ENCODE results near the gene DRD4.

DRD4 gene

DNA sequence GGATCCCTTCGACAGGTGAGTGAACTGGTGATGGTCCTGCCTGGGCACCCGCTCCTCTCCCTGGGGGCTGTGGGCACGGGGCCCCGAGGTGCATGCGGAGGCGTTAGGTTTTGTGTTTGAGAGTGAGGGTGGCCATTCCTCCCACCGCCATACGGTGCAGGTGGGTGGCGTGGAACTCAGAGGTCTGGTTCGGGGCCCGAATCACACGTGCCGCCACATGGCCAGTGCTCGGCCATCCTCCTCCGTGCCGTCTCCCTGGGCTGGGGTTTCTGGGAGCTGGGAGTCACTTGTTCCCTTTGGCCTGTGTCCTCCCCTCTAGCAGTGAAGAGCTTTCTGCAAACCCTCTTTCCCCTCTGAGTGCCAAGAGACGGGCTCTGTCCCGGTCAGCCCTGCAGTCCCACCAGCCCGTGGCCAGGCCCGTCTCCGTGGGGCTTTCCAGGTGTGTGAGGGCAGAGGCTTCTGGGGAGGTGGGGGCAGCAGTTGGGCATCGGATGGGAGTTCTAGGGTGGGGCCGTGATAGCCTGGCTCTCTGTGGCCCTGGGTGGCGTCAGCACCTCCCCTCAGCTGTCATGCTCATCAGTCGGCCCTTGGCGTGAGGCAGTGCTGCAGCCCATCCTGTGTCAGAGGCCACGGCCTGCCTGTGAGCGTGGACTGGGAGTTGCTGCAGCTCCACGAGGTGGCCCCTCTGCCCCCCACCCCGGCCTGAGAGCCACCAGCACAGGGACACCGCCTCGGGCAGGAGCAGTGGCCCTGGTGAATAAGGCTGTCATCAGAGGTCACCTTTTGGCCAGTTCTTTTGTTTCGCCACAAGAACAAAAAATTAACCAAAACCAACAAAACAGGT is 31.6 kb upstream of the DRD4 start:
- no peak for DNase-seq (ENCODE audit: low spot score in 2 of 2)
- Mint-ChIP-seq H3K4me1 (no peaks in the 10 kb centered on the region), H3K4me3 (no peak overlapping the region), H3K9me3 (no peaks in the 10 kb centered on the region), H3K36me3 (peaks cover 22% of the 10 kb centered on the region), H3K27ac (no peak overlapping the region), H3K27me3 (no peaks in the 10 kb centered on the region)
- no peak for ATAC-seq (ENCODE audit: low read depth)

DNA sequence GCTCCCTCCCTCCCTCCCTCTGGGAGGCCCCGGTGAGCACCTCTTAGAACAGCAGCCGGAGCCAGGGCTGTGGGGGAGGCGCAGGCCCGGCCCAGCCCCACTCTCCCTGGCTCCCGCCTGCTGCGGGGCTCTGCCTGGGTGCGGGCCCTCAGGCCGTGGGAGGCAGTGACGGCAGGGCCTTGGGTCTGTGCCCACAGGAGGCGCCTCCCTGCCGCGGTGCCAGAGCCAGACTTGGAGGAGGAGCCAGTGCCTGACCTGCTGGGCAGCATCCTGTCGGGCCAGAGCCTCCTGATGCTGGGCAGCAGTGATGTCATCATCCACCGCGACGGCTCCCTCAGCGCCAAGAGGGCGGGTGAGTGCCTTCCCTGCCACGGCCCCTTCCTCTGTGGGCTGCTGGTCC is 30.8 kb upstream of the DRD4 start:
- no peaks in the 10 kb centered on the region for H3K4me1 Mint-ChIP-seq
- DNase-seq (ENCODE audit: low spot score in 2 of 2): no peak
- peaks cover 25% of the 10 kb centered on the region for H3K36me3 Mint-ChIP-seq

DNA sequence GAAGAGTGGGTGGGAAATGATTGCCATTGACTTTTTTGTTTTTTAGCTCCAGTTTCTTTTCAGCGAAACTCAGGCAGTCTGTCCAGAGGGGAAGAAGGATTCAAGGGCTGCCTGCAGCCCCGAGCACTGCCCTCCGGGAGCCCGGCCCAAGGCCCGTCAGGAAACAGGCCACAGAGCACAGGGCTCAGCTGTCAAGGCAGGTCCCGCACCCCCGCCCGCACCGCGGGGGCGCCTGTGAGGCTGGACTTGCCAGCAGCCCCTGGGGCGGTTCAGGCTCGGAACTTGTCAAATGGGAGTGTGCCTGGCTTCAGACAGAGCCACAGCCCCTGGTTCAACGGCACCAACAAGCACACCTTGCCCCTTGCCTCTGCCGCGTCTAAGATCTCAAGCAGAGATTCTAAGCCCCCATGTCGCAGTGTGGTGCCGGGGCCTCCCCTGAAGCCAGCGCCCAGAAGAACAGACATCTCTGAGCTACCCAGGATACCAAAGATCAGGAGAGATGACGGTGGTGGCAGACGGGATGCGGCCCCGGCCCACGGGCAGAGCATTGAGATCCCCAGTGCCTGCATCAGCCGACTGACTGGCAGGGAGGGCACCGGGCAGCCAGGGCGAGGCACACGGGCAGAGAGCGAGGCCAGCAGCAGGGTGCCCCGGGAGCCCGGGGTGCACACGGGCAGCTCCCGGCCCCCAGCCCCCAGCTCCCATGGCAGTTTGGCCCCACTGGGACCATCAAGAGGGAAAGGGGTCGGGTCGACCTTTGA is 29.9 kb upstream of the DRD4 start:
- H3K4me3 Mint-ChIP-seq: no peak overlapping the region
- H3K36me3 Mint-ChIP-seq: peaks cover 21% of the 10 kb centered on the region
- H3K27ac Mint-ChIP-seq: no peak overlapping the region

More for the DNA sequence above, 30.8 kb upstream of the DRD4 start:
- Mint-ChIP-seq H3K27ac (no peak overlapping the region), H3K9me3 (no peaks in the 10 kb centered on the region), H3K4me3 (no peak overlapping the region), H3K27me3 (no peaks in the 10 kb centered on the region)
- no peak for ATAC-seq (ENCODE audit: low read depth)

DNA sequence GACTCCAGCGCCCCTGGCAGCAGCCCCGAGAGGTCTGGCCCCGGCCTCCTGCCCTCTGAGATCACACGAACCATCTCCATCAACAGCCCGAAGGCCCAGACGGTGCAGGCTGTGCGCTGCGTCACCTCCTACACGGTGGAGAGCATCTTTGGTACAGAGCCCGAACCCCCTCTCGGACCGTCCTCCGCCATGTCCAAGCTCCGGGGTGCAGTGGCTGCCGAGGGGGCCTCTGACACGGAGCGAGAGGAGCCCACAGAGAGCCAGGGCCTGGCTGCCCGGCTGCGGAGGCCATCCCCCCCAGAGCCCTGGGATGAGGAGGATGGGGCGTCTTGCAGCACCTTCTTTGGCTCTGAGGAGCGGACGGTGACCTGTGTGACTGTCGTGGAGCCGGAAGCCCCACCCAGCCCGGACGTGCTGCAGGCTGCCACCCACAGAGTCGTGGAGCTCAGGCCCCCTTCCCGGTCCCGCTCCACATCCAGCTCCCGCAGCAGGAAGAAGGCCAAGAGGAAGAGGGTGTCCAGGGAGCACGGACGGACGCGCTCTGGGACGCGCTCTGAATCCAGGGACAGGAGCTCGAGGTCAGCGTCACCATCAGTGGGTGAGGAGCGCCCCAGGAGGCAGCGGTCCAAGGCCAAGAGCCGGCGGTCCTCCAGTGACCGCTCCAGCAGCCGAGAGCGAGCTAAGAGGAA is 29.0 kb upstream of the DRD4 start:
- peaks cover 22% of the 10 kb centered on the region for H3K36me3 Mint-ChIP-seq
- no peak overlapping the region for H3K27ac Mint-ChIP-seq
- no peaks in the 10 kb centered on the region for H3K27me3 Mint-ChIP-seq
- no peak for DNase-seq (ENCODE audit: low spot score in 2 of 2)
- H3K4me1 Mint-ChIP-seq: peaks cover 3% of the 10 kb centered on the region
- no peak for ATAC-seq (ENCODE audit: low read depth)
- no peaks in the 10 kb centered on the region for H3K9me3 Mint-ChIP-seq
- no peak overlapping the region for H3K4me3 Mint-ChIP-seq

More for the DNA sequence above, 29.9 kb upstream of the DRD4 start:
- DNase-seq (ENCODE audit: low spot score in 2 of 2) (no peak), ATAC-seq (ENCODE audit: low read depth) (no peak)
- peaks cover 2% of the 10 kb centered on the region for H3K4me1 Mint-ChIP-seq
- no peaks in the 10 kb centered on the region for H3K9me3 Mint-ChIP-seq
- H3K27me3 Mint-ChIP-seq: no peaks in the 10 kb centered on the region

DNA sequence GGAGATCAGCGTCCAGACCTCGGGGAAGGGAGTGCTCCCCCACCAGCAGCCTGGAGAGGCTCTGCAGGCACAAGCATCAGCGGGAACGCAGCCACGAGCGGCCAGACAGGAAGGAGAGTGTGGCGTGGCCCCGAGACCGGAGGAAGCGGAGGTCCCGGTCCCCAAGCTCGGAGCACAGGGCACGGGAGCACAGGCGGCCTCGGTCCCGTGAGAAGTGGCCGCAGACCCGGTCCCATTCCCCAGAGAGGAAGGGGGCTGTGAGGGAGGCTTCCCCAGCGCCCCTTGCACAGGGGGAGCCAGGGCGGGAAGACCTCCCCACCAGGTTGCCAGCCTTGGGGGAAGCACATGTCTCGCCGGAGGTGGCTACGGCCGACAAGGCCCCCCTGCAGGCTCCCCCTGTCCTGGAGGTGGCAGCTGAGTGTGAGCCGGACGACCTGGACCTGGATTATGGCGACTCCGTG is 28.2 kb upstream of the DRD4 start:
- no peak overlapping the region for H3K4me3 Mint-ChIP-seq
- H3K4me1 Mint-ChIP-seq: peaks cover 3% of the 10 kb centered on the region
- H3K9me3 Mint-ChIP-seq: no peaks in the 10 kb centered on the region
- no peak overlapping the region for H3K27ac Mint-ChIP-seq
- DNase-seq (ENCODE audit: low spot score in 2 of 2) (no peak), ATAC-seq (ENCODE audit: low read depth) (no peak)
- peaks cover 22% of the 10 kb centered on the region for H3K36me3 Mint-ChIP-seq
- H3K27me3 Mint-ChIP-seq: no peaks in the 10 kb centered on the region

DNA sequence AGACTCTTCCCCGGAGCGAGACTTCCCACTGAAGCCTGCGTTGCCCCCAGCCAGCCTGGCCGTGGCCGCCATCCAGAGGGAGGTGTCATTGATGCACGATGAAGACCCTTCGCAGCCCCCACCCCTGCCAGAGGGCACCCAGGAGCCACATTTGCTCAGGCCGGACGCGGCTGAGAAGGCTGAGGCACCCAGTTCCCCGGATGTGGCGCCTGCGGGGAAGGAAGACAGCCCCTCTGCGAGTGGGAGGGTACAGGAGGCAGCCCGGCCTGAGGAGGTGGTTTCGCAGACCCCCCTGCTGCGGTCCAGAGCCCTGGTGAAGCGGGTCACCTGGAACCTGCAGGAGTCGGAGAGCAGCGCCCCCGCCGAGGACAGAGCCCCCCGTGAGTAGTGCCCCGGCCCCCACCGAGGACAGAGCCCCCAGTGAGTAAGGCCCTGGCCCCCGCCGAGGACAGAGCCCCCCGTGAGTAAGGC is 27.7 kb upstream of the DRD4 start:
- DNase-seq (ENCODE audit: low spot score in 2 of 2): no peak
- no peak for ATAC-seq (ENCODE audit: low read depth)
- Mint-ChIP-seq H3K4me3 (no peak overlapping the region), H3K4me1 (peaks cover 9% of the 10 kb centered on the region), H3K27ac (no peak overlapping the region), H3K27me3 (no peaks in the 10 kb centered on the region), H3K36me3 (peaks cover 18% of the 10 kb centered on the region), H3K9me3 (no peaks in the 10 kb centered on the region)

DNA sequence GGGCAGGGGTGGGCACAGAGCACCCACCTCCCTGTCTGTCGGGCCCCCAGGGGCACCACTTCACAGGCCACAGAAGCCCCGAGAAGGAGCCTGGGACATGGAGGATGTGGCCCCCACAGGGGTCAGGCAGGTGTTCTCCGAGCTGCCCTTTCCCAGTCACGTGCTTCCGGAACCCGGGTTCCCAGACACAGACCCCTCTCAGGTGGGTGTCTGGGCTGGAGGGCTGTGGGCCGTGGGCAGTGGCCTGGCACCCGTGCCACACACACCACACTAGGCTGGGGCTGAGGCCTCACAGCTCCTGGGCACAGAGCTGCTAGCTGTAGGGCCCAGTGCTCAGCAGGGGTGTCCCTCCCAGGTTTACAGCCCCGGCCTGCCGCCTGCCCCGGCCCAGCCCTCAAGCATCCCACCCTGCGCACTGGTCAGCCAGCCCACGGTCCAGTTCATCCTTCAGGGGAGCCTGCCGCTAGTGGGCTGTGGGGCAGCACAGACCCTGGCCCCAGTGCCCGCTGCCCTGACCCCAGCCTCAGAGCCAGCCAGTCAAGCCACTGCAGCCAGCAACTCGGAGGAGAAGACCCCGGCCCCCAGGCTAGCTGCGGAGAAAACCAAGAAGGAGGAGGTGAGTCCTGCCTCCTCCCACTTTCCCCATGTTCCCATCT is 26.8 kb upstream of the DRD4 start:
- no peak overlapping the region for H3K27ac Mint-ChIP-seq
- no peaks in the 10 kb centered on the region for H3K9me3 Mint-ChIP-seq
- H3K4me1 Mint-ChIP-seq: peaks cover 9% of the 10 kb centered on the region
- no peaks in the 10 kb centered on the region for H3K27me3 Mint-ChIP-seq
- H3K36me3 Mint-ChIP-seq: peaks cover 15% of the 10 kb centered on the region
- H3K4me3 Mint-ChIP-seq: no peak overlapping the region
- ATAC-seq (ENCODE audit: low read depth): no peak
- no peak for DNase-seq (ENCODE audit: low spot score in 2 of 2)

DNA sequence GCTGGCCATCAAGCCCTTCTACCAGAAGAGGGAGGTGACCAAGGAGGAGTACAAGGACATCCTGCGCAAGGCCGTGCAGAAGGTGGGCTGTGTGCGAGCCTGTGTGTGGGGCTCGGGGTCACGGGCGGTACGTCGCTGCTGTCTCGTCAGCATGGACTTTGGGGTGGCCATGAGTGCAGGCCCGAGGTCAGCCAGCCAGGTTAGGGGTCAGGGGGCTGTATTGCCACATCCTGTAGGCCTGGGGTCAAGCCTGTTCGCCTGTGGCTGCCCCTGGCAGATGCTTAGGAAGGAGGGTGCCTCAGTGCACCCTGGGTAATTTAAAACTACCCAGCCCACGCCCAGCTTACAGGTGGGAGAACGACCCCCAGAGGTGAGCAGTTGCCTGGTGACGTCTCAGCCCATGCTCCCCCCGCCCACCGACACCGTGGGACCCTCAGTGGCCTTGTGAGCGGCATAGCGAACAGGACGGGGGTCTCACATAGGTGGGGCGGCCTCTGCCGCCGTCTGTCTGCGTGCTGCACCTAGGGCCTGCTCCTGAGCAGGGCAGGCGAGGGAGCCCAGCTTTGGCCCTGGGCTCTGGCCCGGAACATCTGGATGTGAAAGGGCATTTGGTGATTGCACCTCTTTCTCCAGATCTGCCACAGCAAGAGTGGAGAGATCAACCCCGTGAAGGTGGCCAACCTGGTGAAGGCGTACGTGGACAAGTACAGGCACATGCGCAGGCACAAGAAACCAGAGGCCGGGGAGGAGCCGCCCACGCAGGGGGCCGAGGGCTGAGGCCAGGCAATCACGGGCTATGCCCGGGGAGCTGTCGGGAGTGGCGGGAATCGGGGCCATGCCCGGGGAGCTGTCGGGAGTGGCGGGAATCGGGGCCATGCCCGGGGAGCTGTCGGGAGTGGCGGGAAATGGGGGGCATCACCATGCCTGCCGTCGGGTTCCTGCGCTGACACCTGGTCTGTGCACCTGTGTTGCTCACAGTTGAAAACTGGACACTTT is 25.8 kb upstream of the DRD4 start:
- no peak for ATAC-seq (ENCODE audit: low read depth)
- H3K4me1 Mint-ChIP-seq: peaks cover 13% of the 10 kb centered on the region
- no peak overlapping the region for H3K4me3 Mint-ChIP-seq
- H3K36me3 Mint-ChIP-seq: peaks cover 15% of the 10 kb centered on the region
- H3K27ac Mint-ChIP-seq: peak overlapping the region; percentile 20
- H3K27me3 Mint-ChIP-seq: no peaks in the 10 kb centered on the region
- H3K9me3 Mint-ChIP-seq: no peaks in the 10 kb centered on the region
- DNase-seq (ENCODE audit: low spot score in 2 of 2): no peak

DNA sequence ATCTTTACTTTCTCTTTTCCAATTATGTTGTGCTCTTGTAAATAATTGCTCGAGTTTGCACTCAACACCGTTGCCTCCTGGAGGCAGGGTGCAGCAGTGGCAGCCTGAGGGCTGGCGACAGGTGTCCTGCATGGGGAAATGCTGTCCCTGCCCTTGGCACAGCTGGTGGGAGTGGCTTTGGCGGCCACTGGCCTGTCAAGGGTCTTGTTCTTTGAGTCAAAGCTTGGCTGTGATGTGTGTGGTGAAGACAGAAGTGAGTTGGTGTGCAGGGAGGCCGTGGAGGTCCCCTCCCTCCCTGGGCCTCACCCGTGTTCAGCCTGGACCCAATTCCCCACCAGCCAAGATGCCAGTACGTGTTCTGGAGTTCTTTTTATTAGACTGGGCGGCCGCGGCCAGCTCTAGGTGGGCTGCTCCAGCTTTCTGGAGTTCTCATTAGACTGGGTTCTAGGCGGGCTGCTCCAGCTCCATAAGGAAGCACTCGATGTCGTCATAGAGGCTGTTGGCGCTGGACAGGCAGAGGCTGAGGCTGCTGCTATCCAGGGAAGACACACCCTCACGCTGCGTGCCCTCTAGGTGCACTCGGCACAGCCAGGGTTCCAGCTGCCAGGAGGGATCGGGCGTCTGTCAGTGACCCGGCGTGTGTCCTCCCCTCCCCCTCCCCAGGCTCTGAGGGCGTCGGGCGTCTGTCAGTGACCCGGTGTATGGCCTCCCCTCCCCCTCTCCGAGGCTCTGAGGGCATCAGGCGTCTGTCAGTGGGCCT is 24.7 kb upstream of the DRD4 start:
- H3K4me1 Mint-ChIP-seq: peaks cover 14% of the 10 kb centered on the region
- no peak overlapping the region for H3K4me3 Mint-ChIP-seq
- ATAC-seq (ENCODE audit: low read depth) (no peak), DNase-seq (ENCODE audit: low spot score in 2 of 2) (no peak)
- peak overlapping the region; percentile 75 for H3K27ac Mint-ChIP-seq
- peaks cover 11% of the 10 kb centered on the region for H3K36me3 Mint-ChIP-seq
- H3K9me3 Mint-ChIP-seq: no peaks in the 10 kb centered on the region
- no peaks in the 10 kb centered on the region for H3K27me3 Mint-ChIP-seq

DNA sequence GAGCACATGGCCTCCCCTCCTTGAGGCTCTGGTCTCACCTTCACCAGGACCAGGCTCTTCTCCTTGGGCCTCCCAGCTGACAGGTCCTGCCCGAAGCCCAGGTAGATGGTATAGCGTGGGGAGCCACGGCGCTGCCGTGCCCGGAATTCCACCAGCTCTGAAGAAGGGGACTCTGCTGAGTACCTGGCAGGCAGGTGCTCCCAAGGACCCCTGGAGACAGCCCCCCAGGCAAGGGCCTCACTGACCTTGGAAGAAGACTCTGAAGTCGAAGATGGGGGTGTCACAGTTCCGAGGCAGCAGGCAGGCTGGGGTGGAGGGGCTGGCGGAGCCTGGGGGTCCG is 24.1 kb upstream of the DRD4 start:
- Mint-ChIP-seq H3K36me3 (peaks cover 10% of the 10 kb centered on the region), H3K27ac (peak overlapping the region; percentile 75), H3K4me1 (peaks cover 14% of the 10 kb centered on the region), H3K27me3 (no peaks in the 10 kb centered on the region), H3K9me3 (no peaks in the 10 kb centered on the region), H3K4me3 (no peak overlapping the region)
- ATAC-seq (ENCODE audit: low read depth) (no peak), DNase-seq (ENCODE audit: low spot score in 2 of 2) (no peak)

DNA sequence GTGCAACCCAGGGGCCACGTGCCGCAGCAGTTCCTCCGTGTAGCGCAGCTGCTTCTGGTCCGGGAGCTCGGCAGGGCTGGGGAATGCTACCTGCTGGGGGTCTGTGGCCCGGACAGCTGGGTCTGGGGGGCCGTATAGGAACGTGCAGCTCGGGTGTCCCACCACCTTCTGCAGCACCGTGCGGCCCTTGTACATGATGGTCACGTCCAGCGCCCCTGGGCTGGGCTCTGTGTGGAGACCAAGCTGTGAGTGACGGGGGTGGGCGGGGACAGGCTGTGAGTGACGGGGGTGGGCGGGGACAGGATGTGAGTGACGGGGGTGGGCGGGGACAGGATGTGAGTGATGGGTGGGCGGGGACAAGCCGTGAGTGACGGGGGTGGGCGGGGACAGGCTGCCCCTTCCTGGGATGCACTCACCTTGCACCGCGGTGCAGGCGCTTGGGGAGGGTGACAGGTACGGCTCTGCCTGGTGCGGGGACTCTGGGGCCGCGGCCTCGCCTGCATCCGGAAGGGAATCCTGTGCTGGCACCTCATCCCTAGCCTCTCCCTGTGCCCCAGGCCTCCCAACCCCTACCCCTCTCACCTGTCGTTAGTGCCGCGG is 23.6 kb upstream of the DRD4 start:
- ATAC-seq (ENCODE audit: low read depth) (peak; percentile 33), DNase-seq (ENCODE audit: low spot score in 2 of 2) (peak in 1 of 2 donors; percentile 50)
- Mint-ChIP-seq H3K4me3 (peak overlapping the region; percentile 47), H3K27ac (peak overlapping the region; percentile 75), H3K36me3 (peaks cover 8% of the 10 kb centered on the region), H3K9me3 (no peaks in the 10 kb centered on the region), H3K27me3 (no peaks in the 10 kb centered on the region), H3K4me1 (peaks cover 14% of the 10 kb centered on the region)

DNA sequence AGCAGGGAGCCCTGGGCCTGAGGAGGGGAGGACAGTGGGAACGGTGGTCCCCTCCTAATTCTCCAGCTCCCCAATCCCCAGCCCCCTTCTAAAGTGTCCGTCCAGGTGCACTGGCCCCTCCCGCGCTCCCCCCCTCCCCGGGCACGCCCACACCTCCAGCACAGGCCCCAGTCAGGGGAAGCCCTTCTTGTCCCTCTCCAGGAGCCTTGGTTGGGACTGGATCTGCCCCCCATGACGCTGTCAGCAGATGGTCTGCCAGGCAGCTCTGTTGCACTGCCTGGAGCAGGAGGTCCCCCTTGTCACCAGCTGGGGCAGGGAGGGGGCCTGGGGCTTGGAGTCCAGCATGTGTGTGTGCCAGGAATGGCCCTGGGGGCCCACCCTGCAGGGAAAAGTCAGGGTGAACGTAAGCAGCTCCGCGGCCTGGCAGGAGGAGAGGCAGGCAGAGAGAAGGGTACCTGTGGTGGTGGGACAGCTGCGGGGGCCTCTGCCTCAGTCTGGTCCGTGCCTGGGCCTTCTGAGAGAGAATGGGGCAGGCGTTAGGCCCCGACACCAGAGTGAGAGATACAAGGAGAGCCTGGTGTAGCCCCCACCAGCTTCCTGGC is 22.9 kb upstream of the DRD4 start:
- peaks cover 7% of the 10 kb centered on the region for H3K36me3 Mint-ChIP-seq
- H3K4me1 Mint-ChIP-seq: peaks cover 14% of the 10 kb centered on the region
- H3K9me3 Mint-ChIP-seq: no peaks in the 10 kb centered on the region
- H3K27ac Mint-ChIP-seq: peak overlapping the region; percentile 75
- DNase-seq (ENCODE audit: low spot score in 2 of 2): no peak
- peak overlapping the region; percentile 58 for H3K4me3 Mint-ChIP-seq
- H3K27me3 Mint-ChIP-seq: no peaks in the 10 kb centered on the region
- no peak for ATAC-seq (ENCODE audit: low read depth)
